ENCODE data around the gene TCF7L1. TPM values are rescaled to one million over a fixed set of nuclear protein-coding genes. Genes with fewer than 3 reads are reported as not detected.

The TCF7L1 gene
- polyA plus RNA-seq, 3 donors = 0.05 to 0.09 TPM; not detected in 1

DNA sequence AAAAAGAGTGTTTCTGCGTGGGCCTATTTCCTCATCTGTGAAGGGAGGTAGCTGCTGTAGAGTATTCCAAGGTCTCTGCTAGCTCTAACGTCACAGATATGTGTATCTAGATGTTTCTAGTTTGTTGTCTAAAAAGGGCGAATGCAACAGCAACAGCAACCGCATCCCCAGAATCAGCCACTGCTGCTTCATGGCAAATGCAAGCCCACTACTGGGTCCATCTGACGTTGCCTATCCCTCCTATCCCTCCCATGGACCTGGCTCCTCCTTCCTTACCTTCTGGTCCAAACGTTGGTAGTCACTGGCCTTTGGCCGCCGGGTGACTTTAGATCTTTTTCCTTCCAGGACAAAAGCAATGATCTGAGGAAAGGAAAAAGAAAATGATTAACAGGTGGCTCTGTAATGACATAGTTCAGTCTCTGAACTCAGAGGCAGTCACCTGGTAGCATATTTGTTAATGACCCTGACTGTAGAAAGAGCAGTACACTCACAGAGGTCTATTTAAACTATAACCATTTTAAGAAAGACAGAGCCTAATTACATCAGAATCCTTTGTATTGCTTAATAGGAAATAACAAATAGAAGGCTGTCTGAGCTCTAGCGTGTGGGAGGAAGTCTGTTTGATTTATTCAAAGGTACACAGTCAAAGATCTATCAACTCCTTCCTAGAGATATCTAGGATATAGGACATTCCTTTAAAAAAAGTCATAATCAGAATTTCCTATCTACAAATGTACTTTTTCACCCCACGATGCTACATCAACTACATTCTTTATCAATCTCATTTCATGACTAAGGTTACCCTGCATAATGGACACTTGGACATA lies 191.7 kb downstream of the TCF7L1 start:
- H3K36me3 Mint-ChIP-seq = peaks cover 52 to 58% of the 10 kb centered on the region in 2 donors
- intact Hi-C loops (cut with micrococcal nuclease) = loop anchor here in 1 of 2 donors (10.0 kb wide), 1 partner anchor 80 kb away; no protein-coding TSS in a partner anchor
- 59% methylated on average over 3 of the region's 10 CpGs for WGBS (ENCODE audit: insufficient coverage)

DNA sequence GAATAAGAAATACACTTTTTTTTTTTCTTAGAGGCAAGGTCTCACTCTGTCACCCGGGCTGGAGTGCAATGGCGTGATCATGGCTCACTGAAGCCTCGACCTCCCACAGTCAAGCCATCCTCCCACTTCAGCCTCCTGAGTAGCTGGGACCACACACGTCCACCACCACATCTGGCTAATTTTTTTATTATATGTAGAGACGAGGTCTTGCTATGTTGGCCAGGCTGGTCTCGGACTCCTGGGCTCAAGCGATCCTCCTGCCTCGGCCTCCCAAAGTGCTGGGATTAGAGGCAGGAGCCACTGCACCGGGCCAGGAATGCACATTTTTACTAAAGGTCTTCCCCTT lies 192.2 kb downstream of the TCF7L1 start:
- Histone ChIP-seq H3K4me1 (ENCODE audit: control insufficient read depth in 1 of 2, insufficient read depth in 2 of 2, low read length in 2 of 2) (peaks cover 67 to 78% of the 10 kb centered on the region in 2 donors), H3K9me3 (replicated peaks in 1 of 2; ENCODE audit: control insufficient read depth in 1 of 2, insufficient read depth in 1 of 2, low read length in 2 of 2) (no peaks in the 10 kb centered on the region), H4K20me1 (ENCODE audit: insufficient read depth, low read length) (peaks cover 60% of the 10 kb centered on the region), H3K4me3 (replicated peaks in 1 of 3; ENCODE audit: low read depth in 2 of 3, low read length in 3 of 3) (peak overlapping the region; percentile 52 to 97 (median 72)), H3K36me3 (replicated peaks in 1 of 2; ENCODE audit: control insufficient read depth in 1 of 2, insufficient read depth in 2 of 2, low read length in 2 of 2) (peaks cover 42 to 45% of the 10 kb centered on the region in 2 donors), H3K4me2 (replicated peaks; ENCODE audit: extremely low read depth, low read length, poor library complexity, severe bottlenecking) (peak overlapping the region; percentile 94), H3K27ac (ENCODE audit: low read depth in 1 of 2, low read length in 2 of 2) (peak overlapping the region; percentile 55 to 98), H3K27me3 (ENCODE audit: control insufficient read depth in 2 of 2, insufficient read depth in 2 of 2, low read length in 2 of 2) (no peaks in the 10 kb centered on the region), H2AFZ (ENCODE audit: insufficient read depth, low read depth, low read length, poor library complexity, severe bottlenecking) (no peak overlapping the region), H3K79me2 (ENCODE audit: insufficient read depth, low read length) (peaks cover 84% of the 10 kb centered on the region), H3K9ac (ENCODE audit: insufficient read depth, low read length, poor library complexity, severe bottlenecking) (peak overlapping the region; percentile 91)
- TF ChIP-seq, protein P1, sequence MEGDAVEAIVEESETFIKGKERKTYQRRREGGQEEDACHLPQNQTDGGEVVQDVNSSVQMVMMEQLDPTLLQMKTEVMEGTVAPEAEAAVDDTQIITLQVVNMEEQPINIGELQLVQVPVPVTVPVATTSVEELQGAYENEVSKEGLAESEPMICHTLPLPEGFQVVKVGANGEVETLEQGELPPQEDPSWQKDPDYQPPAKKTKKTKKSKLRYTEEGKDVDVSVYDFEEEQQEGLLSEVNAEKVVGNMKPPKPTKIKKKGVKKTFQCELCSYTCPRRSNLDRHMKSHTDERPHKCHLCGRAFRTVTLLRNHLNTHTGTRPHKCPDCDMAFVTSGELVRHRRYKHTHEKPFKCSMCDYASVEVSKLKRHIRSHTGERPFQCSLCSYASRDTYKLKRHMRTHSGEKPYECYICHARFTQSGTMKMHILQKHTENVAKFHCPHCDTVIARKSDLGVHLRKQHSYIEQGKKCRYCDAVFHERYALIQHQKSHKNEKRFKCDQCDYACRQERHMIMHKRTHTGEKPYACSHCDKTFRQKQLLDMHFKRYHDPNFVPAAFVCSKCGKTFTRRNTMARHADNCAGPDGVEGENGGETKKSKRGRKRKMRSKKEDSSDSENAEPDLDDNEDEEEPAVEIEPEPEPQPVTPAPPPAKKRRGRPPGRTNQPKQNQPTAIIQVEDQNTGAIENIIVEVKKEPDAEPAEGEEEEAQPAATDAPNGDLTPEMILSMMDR (IDR thresholded peaks at IDR 0.05) = no peak
- intact Hi-C loops (cut with micrococcal nuclease) = loop anchor here in 1 of 2 donors (10.0 kb wide), 1 partner anchor 79 kb away; no protein-coding TSS in a partner anchor
- DNase-seq = no peak
- peaks cover 46 to 52% of the 10 kb centered on the region in 2 donors for H3K36me3 Mint-ChIP-seq
- H3K4me3 Mint-ChIP-seq = peak overlapping the region; percentile 98 to 100
- H3K27ac Mint-ChIP-seq = peak overlapping the region; percentile 87 to 100 (median 100)
- 61% methylated on average over 4 of the region's 9 CpGs for WGBS (ENCODE audit: insufficient coverage)
- no peaks in the 10 kb centered on the region for H3K27me3 Mint-ChIP-seq (ENCODE audit: low read depth in 3 of 3)
- H3K4me1 Mint-ChIP-seq = peaks cover 71% of the 10 kb centered on the region
- H3K9me3 Mint-ChIP-seq = no peaks in the 10 kb centered on the region

More for the DNA sequence above, 191.7 kb downstream of the TCF7L1 start:
- peak; percentile 26 to 72 (median 55) for DNase-seq
- H3K4me1 ChIP-seq (ENCODE audit: control insufficient read depth in 1 of 2, insufficient read depth in 2 of 2, low read length in 2 of 2) = peaks cover 73 to 84% of the 10 kb centered on the region in 2 donors
- H3K27me3 ChIP-seq (ENCODE audit: control insufficient read depth in 2 of 2, insufficient read depth in 2 of 2, low read length in 2 of 2) = no peaks in the 10 kb centered on the region
- peak overlapping the region; percentile 55 to 98 for H3K27ac ChIP-seq (ENCODE audit: low read depth in 1 of 2, low read length in 2 of 2)
- peak overlapping the region; percentile 52 to 97 (median 72) for H3K4me3 ChIP-seq (replicated peaks in 1 of 3; ENCODE audit: low read depth in 2 of 3, low read length in 3 of 3)
- Mint-ChIP-seq H3K4me1 (peaks cover 77% of the 10 kb centered on the region), H3K27ac (peak overlapping the region; percentile 87 to 100 (median 100)), H3K9me3 (no peaks in the 10 kb centered on the region), H3K4me3 (peak overlapping the region; percentile 98 to 100), H3K27me3 (ENCODE audit: low read depth in 3 of 3) (peaks cover 0 to under 1% (median 0%) of the 10 kb centered on the region in 3 donors)
- H2AFZ ChIP-seq (ENCODE audit: insufficient read depth, low read depth, low read length, poor library complexity, severe bottlenecking) = no peak overlapping the region
- no peaks in the 10 kb centered on the region for H3K9me3 ChIP-seq (replicated peaks in 1 of 2; ENCODE audit: control insufficient read depth in 1 of 2, insufficient read depth in 1 of 2, low read length in 2 of 2)
- H3K36me3 ChIP-seq (replicated peaks in 1 of 2; ENCODE audit: control insufficient read depth in 1 of 2, insufficient read depth in 2 of 2, low read length in 2 of 2) = peaks cover 47 to 50% of the 10 kb centered on the region in 2 donors
- H4K20me1 ChIP-seq (ENCODE audit: insufficient read depth, low read length) = peaks cover 66% of the 10 kb centered on the region
- H3K4me2 ChIP-seq (replicated peaks; ENCODE audit: extremely low read depth, low read length, poor library complexity, severe bottlenecking) = peak overlapping the region; percentile 94
- H3K79me2 ChIP-seq (ENCODE audit: insufficient read depth, low read length) = peaks cover 90% of the 10 kb centered on the region
- TF ChIP-seq, protein P1 (IDR thresholded peaks at IDR 0.05) = no peak
- H3K9ac ChIP-seq (ENCODE audit: insufficient read depth, low read length, poor library complexity, severe bottlenecking) = peak overlapping the region; percentile 91

Data from CD14-positive monocyte (primary cell).